ENCODE data around the gene MMP24OS.
A peak's percentile ranks its signal among the peaks of the same experiment; 100 is the strongest.

The MMP24OS gene

DNA sequence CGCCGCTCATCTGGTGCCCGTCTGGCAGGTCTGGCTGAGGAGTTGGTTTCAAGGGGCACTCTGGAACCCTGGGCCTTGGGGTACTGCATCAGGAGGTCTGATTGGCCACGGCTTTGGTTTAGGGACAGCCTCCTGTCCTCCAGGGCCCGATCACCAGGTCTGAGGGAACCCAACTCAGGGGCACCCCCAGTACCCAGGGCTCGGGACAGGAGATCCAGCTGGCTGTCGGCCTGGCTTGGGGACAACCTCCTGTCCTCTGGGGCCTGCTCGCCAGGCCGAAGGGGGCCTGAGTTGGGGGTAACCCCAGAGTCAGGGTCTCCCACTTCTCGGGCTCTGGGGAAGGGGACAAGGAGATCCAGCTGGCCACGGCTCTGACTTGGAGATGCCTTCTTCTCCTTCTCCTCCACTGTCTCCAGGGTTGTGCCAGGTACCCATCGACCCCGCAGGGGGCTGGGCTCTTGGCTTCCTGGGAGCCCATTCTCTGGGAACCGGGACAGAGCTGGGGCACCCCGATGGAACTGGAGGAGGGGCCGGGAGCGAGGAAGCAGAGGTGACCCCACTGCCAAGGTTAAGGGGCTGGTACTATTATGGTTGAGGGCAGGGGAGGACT, 9.1 kb upstream of the MMP24OS start:
- Histone ChIP-seq H3K4me1 (ENCODE audit: control insufficient read depth in 2 of 2, insufficient read depth in 1 of 2, low read depth in 1 of 2, low read length in 2 of 2) (peaks cover 7 to 9% of the 10 kb centered on the region in 2 donors), H4K91ac (ENCODE audit: low read depth, low read length, poor library complexity) (no peak overlapping the region), H3K4me3 (ENCODE audit: low read length in 2 of 2) (peak overlapping the region in 1 of 2 donors; percentile 16), H3K27me3 (ENCODE audit: control insufficient read depth in 3 of 3, insufficient read depth in 3 of 3, low read depth in 1 of 3, low read length in 3 of 3) (peaks cover 0 to 23% (median 0%) of the 10 kb centered on the region in 3 experiments), H3K79me1 (ENCODE audit: low read depth, low read length) (no peaks in the 10 kb centered on the region), H3K4ac (ENCODE audit: low read length) (no peak overlapping the region), H2AFZ (ENCODE audit: low read length) (no peak overlapping the region), H3K14ac (ENCODE audit: low read length) (no peak overlapping the region), H2BK120ac (ENCODE audit: low read depth, low read length) (no peak overlapping the region), H3K9ac (ENCODE audit: low read depth, low read length, poor library complexity) (no peak overlapping the region), H2BK5ac (ENCODE audit: low read length) (no peak overlapping the region), H4K8ac (ENCODE audit: low read depth, low read length) (no peak overlapping the region), H3K23ac (ENCODE audit: low read depth, low read length, poor library complexity) (peak overlapping the region; percentile 0), H3K18ac (ENCODE audit: low read length) (no peak overlapping the region), H2AK5ac (ENCODE audit: low read depth, low read length) (peak overlapping the region; percentile 8), H3K9me3 (replicated peaks in 1 of 2; ENCODE audit: control insufficient read depth in 2 of 2, insufficient read depth in 1 of 2, low read depth in 1 of 2, low read length in 2 of 2) (no peaks in the 10 kb centered on the region), H3K4me2 (ENCODE audit: insufficient read depth, low read length, poor library complexity, severe bottlenecking) (no peak overlapping the region), H3K36me3 (replicated peaks in 1 of 2; ENCODE audit: control insufficient read depth in 2 of 2, insufficient read depth in 2 of 2, low read length in 2 of 2) (peaks cover 2 to 12% of the 10 kb centered on the region in 2 donors), H2BK15ac (ENCODE audit: low read length) (peak overlapping the region; percentile 62), H3K27ac (replicated peaks; ENCODE audit: low read length) (no peak overlapping the region), H2BK12ac (ENCODE audit: low read length) (no peak overlapping the region)
- DNase-seq (ENCODE audit: low spot score) = no peak
- no CpG with 5 or more reads among the region's 17 CpGs for WGBS, 2 donors (ENCODE audit: extremely low coverage in 2 of 2, insufficient read length in 2 of 2, insufficient replicate concordance in 1 of 2)

GRCh38 chr20:35286077-35286898, 8.4 kb upstream of the MMP24OS start:
- Histone ChIP-seq H3K36me3 (replicated peaks in 1 of 2; ENCODE audit: control insufficient read depth in 2 of 2, insufficient read depth in 2 of 2, low read length in 2 of 2) (peaks cover 2 to 18% of the 10 kb centered on the region in 2 donors), H3K4me3 (ENCODE audit: low read length in 2 of 2) (no peak overlapping the region), H3K4me1 (ENCODE audit: control insufficient read depth in 2 of 2, insufficient read depth in 1 of 2, low read depth in 1 of 2, low read length in 2 of 2) (peaks cover 7 to 9% of the 10 kb centered on the region in 2 donors), H2AK5ac (ENCODE audit: low read depth, low read length) (peak overlapping the region; percentile 8), H3K9me3 (replicated peaks in 1 of 2; ENCODE audit: control insufficient read depth in 2 of 2, insufficient read depth in 1 of 2, low read depth in 1 of 2, low read length in 2 of 2) (no peaks in the 10 kb centered on the region), H3K4ac (ENCODE audit: low read length) (no peak overlapping the region), H3K9ac (ENCODE audit: low read depth, low read length, poor library complexity) (peak overlapping the region; percentile 10), H3K4me2 (ENCODE audit: insufficient read depth, low read length, poor library complexity, severe bottlenecking) (no peak overlapping the region), H3K14ac (ENCODE audit: low read length) (no peak overlapping the region), H2BK5ac (ENCODE audit: low read length) (no peak overlapping the region), H4K8ac (ENCODE audit: low read depth, low read length) (no peak overlapping the region), H4K91ac (ENCODE audit: low read depth, low read length, poor library complexity) (no peak overlapping the region), H2BK15ac (ENCODE audit: low read length) (no peak overlapping the region), H2BK120ac (ENCODE audit: low read depth, low read length) (no peak overlapping the region), H3K23ac (ENCODE audit: low read depth, low read length, poor library complexity) (peak overlapping the region; percentile 0), H3K18ac (ENCODE audit: low read length) (no peak overlapping the region), H3K27ac (replicated peaks; ENCODE audit: low read length) (no peak overlapping the region), H3K79me1 (ENCODE audit: low read depth, low read length) (peaks cover 1% of the 10 kb centered on the region), H3K27me3 (ENCODE audit: control insufficient read depth in 3 of 3, insufficient read depth in 3 of 3, low read depth in 1 of 3, low read length in 3 of 3) (peaks cover 0 to 16% (median 0%) of the 10 kb centered on the region in 3 experiments), H2AFZ (ENCODE audit: low read length) (no peak overlapping the region), H2BK12ac (ENCODE audit: low read length) (no peak overlapping the region)
- no peak for DNase-seq (ENCODE audit: low spot score)
- no CpG with 5 or more reads among the region's 12 CpGs for WGBS, 2 donors (ENCODE audit: extremely low coverage in 2 of 2, insufficient read length in 2 of 2, insufficient replicate concordance in 1 of 2)

DNA sequence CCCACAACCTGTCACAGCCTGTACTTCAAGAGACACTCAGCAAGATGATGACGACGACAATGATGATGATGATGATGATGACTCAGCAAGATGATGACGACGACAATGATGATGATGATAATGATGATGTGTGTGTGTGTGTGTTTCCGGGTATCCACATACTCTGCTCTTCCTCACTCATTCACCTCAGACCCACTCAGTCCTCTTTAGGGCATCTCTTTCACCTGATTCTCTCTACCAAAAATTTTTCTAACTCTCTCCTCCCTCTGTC, 7.8 kb upstream of the MMP24OS start:
- Histone ChIP-seq H3K36me3 (replicated peaks in 1 of 2; ENCODE audit: control insufficient read depth in 2 of 2, insufficient read depth in 2 of 2, low read length in 2 of 2) (peaks cover 3 to 21% of the 10 kb centered on the region in 2 donors), H2BK15ac (ENCODE audit: low read length) (no peak overlapping the region), H3K4ac (ENCODE audit: low read length) (no peak overlapping the region), H3K18ac (ENCODE audit: low read length) (no peak overlapping the region), H3K9ac (ENCODE audit: low read depth, low read length, poor library complexity) (no peak overlapping the region), H3K23ac (ENCODE audit: low read depth, low read length, poor library complexity) (no peak overlapping the region), H2AFZ (ENCODE audit: low read length) (no peak overlapping the region), H3K4me1 (ENCODE audit: control insufficient read depth in 2 of 2, insufficient read depth in 1 of 2, low read depth in 1 of 2, low read length in 2 of 2) (peaks cover 7 to 9% of the 10 kb centered on the region in 2 donors), H3K4me2 (ENCODE audit: insufficient read depth, low read length, poor library complexity, severe bottlenecking) (no peak overlapping the region), H4K8ac (ENCODE audit: low read depth, low read length) (no peak overlapping the region), H2BK12ac (ENCODE audit: low read length) (no peak overlapping the region), H2BK5ac (ENCODE audit: low read length) (no peak overlapping the region), H3K27ac (replicated peaks; ENCODE audit: low read length) (no peak overlapping the region), H3K79me1 (ENCODE audit: low read depth, low read length) (peaks cover 2% of the 10 kb centered on the region), H2BK120ac (ENCODE audit: low read depth, low read length) (no peak overlapping the region), H4K91ac (ENCODE audit: low read depth, low read length, poor library complexity) (no peak overlapping the region), H2AK5ac (ENCODE audit: low read depth, low read length) (no peak overlapping the region), H3K14ac (ENCODE audit: low read length) (no peak overlapping the region), H3K27me3 (ENCODE audit: control insufficient read depth in 3 of 3, insufficient read depth in 3 of 3, low read depth in 1 of 3, low read length in 3 of 3) (peaks cover 0 to 11% (median 0%) of the 10 kb centered on the region in 3 experiments), H3K9me3 (replicated peaks in 1 of 2; ENCODE audit: control insufficient read depth in 2 of 2, insufficient read depth in 1 of 2, low read depth in 1 of 2, low read length in 2 of 2) (no peaks in the 10 kb centered on the region), H3K4me3 (ENCODE audit: low read length in 2 of 2) (no peak overlapping the region)
- no peak for DNase-seq (ENCODE audit: low spot score)
- WGBS, 2 donors (ENCODE audit: extremely low coverage in 2 of 2, insufficient read length in 2 of 2, insufficient replicate concordance in 1 of 2) = no CpG with 5 or more reads among the region's 5 CpGs

Data from neuronal stem cell (in vitro differentiated cells).